ENCODE measurements around the gene OR5D13. TPM values are rescaled to one million over a fixed set of nuclear protein-coding genes. Genes with fewer than 3 reads are reported as not detected.

Gene OR5D13, protein sequence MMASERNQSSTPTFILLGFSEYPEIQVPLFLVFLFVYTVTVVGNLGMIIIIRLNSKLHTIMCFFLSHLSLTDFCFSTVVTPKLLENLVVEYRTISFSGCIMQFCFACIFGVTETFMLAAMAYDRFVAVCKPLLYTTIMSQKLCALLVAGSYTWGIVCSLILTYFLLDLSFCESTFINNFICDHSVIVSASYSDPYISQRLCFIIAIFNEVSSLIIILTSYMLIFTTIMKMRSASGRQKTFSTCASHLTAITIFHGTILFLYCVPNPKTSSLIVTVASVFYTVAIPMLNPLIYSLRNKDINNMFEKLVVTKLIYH
- total RNA-seq = not detected

GRCh38 chr11:55773138-55773537, at the start of gene OR5D13:
TSS of gene OR5D13 (plus strand) at chr11:55773438. CDS start at chr11:55773438, 0 bp downstream.
- Histone ChIP-seq H3K36me3 (no peaks in the 10 kb centered on the region), H3K4me3 (no peak within 1 kb of the TSS), H3K4me1 (no peaks in the 10 kb centered on the region), H3K27me3 (no peaks in the 10 kb centered on the region), H3K9me3 (no peaks in the 10 kb centered on the region), H3K27ac (no peak within 1 kb of the TSS)
- no peak for ATAC-seq
- no peak for TF ChIP-seq POLR2AphosphoS5 (IDR thresholded peaks at IDR 0.05)
- TF ChIP-seq POLR2A (IDR thresholded peaks at IDR 0.05) = no peak
- TF ChIP-seq, protein P1, sequence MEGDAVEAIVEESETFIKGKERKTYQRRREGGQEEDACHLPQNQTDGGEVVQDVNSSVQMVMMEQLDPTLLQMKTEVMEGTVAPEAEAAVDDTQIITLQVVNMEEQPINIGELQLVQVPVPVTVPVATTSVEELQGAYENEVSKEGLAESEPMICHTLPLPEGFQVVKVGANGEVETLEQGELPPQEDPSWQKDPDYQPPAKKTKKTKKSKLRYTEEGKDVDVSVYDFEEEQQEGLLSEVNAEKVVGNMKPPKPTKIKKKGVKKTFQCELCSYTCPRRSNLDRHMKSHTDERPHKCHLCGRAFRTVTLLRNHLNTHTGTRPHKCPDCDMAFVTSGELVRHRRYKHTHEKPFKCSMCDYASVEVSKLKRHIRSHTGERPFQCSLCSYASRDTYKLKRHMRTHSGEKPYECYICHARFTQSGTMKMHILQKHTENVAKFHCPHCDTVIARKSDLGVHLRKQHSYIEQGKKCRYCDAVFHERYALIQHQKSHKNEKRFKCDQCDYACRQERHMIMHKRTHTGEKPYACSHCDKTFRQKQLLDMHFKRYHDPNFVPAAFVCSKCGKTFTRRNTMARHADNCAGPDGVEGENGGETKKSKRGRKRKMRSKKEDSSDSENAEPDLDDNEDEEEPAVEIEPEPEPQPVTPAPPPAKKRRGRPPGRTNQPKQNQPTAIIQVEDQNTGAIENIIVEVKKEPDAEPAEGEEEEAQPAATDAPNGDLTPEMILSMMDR (IDR thresholded peaks at IDR 0.05) = no peak
- TF ChIP-seq EP300 (IDR thresholded peaks at IDR 0.05) = no peak

DNA sequence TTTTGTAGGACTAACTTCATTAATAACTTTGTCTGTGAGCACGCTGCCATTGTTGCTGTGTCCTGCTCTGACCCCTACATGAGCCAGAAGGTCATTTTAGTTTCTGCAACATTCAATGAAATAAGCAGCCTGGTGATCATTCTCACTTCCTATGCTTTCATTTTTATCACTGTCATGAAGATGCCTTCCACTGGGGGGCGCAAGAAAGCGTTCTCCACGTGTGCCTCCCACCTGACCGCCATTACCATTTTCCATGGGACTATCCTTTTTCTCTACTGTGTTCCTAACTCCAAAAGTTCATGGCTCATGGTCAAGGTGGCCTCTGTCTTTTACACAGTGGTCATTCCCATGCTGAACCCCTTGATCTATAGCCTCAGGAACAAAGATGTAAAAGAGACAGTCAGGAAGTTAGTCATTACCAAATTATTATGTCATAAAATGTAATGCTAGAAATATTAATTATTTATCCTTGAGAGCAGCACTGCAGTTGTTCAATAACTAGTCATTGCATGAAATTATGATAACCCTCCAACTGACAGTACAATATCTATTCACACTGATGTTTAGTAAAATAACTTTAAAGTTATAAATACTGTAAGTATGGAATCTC, 46.4 kb upstream of the OR5D13 start:
- ATAC-seq = no peak
- no peak overlapping the region for H3K4me3 ChIP-seq
- TF ChIP-seq POLR2AphosphoS5 (IDR thresholded peaks at IDR 0.05) (no peak), EP300 (IDR thresholded peaks at IDR 0.05) (no peak), POLR2A (IDR thresholded peaks at IDR 0.05) (no peak)
- TF ChIP-seq, protein P1 (IDR thresholded peaks at IDR 0.05) = no peak
- 5 to 14% methylated on average over 4 to 5 of the region's 5 CpGs for WGBS, 2 donors (ENCODE audit: low coverage in 1 of 2)
- H3K4me1 ChIP-seq = no peaks in the 10 kb centered on the region
- no peaks in the 10 kb centered on the region for H3K9me3 ChIP-seq
- no peaks in the 10 kb centered on the region for H3K36me3 ChIP-seq
- no peak overlapping the region for H3K27ac ChIP-seq
- H3K27me3 ChIP-seq = no peaks in the 10 kb centered on the region

DNA sequence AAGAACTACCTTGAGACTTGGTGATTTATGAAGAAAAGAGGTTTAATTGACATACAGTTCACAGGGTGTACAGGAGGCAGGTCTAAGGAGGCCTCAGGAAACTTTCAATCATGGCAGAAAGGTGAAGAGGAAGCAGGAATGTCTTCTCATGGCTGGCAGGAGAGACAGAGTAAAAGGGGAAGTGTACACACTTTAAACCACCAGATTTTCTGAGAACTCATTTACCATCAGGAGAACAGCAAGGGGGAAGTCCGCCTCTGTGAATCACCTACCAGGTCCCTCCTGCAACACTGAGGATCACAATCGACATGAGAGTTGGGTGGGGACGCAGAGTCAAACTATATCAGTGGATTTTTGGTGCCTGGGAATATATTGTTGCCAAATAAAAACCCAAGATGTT, 40.3 kb upstream of the OR5D13 start:
- Histone ChIP-seq H3K27me3 (no peaks in the 10 kb centered on the region), H3K9me3 (no peaks in the 10 kb centered on the region), H3K4me1 (no peaks in the 10 kb centered on the region), H3K27ac (no peak overlapping the region), H3K4me3 (no peak overlapping the region), H3K36me3 (no peaks in the 10 kb centered on the region)
- ATAC-seq = no peak
- no peak for TF ChIP-seq EP300 (IDR thresholded peaks at IDR 0.05)
- TF ChIP-seq, protein P1 (IDR thresholded peaks at IDR 0.05) = no peak
- no peak for TF ChIP-seq POLR2AphosphoS5 (IDR thresholded peaks at IDR 0.05)
- TF ChIP-seq POLR2A (IDR thresholded peaks at IDR 0.05) = no peak
- 65 to 73% methylated on average over 3 of the region's 3 CpGs for WGBS, 2 donors (ENCODE audit: low coverage in 1 of 2)

- Histone ChIP-seq H3K27ac (no peak overlapping the region), H3K36me3 (no peaks in the 10 kb centered on the region), H3K27me3 (no peaks in the 10 kb centered on the region), H3K4me3 (no peak overlapping the region), H3K9me3 (no peaks in the 10 kb centered on the region), H3K4me1 (no peaks in the 10 kb centered on the region)
- 75 to 80% methylated on average over 1 of the region's 1 CpG for WGBS, 2 donors (ENCODE audit: low coverage in 1 of 2)
- TF ChIP-seq POLR2AphosphoS5 (IDR thresholded peaks at IDR 0.05) (no peak), POLR2A (IDR thresholded peaks at IDR 0.05) (no peak), EP300 (IDR thresholded peaks at IDR 0.05) (no peak)
- TF ChIP-seq, protein P1 (IDR thresholded peaks at IDR 0.05) = no peak
- no peak for ATAC-seq
Measured at GRCh38 chr11:55791606-55792005, 18.4 kb downstream of the OR5D13 start.

DNA sequence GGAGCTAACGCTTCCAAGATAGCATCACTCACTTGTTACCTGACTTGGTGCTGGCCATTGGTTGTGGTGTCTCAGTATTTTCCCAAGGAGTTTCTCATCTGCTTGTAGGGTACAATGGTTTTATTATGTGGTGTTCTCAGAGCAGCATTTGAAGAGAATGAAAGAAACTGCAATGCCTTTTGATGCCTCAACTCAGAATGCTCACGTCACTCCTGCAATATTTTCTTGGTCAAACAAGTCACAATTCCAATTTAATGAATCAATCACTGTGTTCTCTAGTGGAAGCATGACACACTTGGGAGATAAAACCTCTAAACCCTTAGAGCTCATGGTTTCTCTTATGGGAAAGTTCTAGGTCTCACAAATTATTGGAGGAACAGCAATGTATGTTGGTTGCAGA, 20.1 kb downstream of the OR5D13 start:
- Histone ChIP-seq H3K27ac (no peak overlapping the region), H3K4me1 (no peaks in the 10 kb centered on the region), H3K36me3 (no peaks in the 10 kb centered on the region), H3K9me3 (no peaks in the 10 kb centered on the region), H3K4me3 (no peak overlapping the region), H3K27me3 (no peaks in the 10 kb centered on the region)
- 40 to 67% methylated on average over 2 of the region's 2 CpGs for WGBS, 2 donors (ENCODE audit: low coverage in 1 of 2)
- no peak for ATAC-seq
- TF ChIP-seq, protein P1 (IDR thresholded peaks at IDR 0.05) = no peak
- TF ChIP-seq EP300 (IDR thresholded peaks at IDR 0.05) = no peak
- no peak for TF ChIP-seq POLR2AphosphoS5 (IDR thresholded peaks at IDR 0.05)
- TF ChIP-seq POLR2A (IDR thresholded peaks at IDR 0.05) = no peak
